Measurements from ENCODE around the gene ASB3. TPM values are rescaled to one million over a fixed set of nuclear protein-coding genes. Genes with fewer than 3 reads are reported as not detected.
"Not testable (repeated sequence)": the region's sequence is repeated elsewhere in the genome, so short reads cannot be mapped to it uniquely, and the experiment has no call there.

ASB3 gene
- total RNA-seq, 1 donor from 2014 or later: 17.6 TPM

GRCh38 chr2:53787614-53788289 is 999 bp upstream of the ASB3 start:
- DNase-seq (ENCODE audit: extremely low read depth, low read depth, low spot score): no peak

- DNase-seq (ENCODE audit: extremely low read depth, low read depth, low spot score): no peak
These were observed 425 bp downstream of the ASB3 start for GRCh38 chr2:53786352-53786704.

DNA sequence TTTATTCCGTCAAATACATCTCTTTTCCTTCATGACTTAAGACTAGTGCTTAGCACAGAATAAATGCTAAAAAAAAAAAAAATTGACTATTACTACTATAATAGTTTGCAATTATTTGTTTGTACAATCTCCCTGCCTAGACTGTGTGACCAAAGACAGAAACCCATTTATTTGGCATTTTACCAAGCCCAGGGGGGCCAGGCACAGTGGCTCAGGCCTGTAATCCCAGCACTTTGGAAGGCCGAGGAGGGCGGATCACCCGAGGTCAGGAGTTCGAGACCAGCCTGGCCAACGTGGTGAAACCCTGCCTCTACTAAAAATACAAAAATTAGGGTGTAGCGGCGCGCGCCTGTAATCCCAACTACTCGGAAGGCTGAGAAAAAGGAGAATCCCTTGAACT is 1.4 kb downstream of the ASB3 start:
- DNase-seq (ENCODE audit: extremely low read depth, low read depth, low spot score): no peak

DNA sequence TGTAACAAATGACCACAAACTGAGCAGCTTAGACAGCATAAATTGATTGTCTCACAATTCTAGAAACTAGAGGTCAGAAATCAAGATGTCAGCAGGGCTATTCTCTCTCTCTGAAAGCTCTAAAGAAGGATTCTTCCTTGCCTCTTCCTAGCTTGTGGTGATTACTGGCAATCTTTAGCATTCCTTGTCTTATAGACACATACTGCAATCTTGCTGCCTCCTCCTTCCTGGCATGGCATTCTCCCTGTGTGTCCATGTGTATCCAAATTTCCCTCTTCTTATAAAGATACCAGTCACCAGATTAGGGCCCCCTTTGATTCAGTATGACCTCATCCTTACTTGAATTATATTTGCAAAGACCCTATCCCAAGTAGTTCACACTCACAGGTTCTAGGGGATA is 2.3 kb downstream of the ASB3 start:
- no peak for DNase-seq (ENCODE audit: extremely low read depth, low read depth, low spot score)

- DNase-seq (ENCODE audit: extremely low read depth, low read depth, low spot score): no peak
These were observed 4.1 kb downstream of the ASB3 start for GRCh38 chr2:53782676-53783075.

DNA sequence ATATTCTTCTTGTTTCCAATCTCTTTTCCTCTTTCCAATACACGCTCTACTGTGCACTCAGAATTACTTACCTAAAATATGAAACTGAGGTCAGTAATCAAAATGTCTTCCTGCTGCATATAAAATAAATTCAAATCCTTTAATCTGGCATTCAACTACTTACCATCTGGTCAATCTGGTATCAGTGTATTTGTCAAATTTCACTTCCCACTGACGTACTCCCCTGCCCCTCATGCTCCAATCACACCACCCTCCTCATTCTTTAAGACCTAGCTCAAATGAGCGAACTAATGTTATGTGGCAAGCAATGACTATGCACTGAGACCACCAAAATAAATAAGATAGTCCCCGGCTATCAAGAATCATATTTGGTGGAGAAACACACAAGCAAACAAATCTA is 6.7 kb downstream of the ASB3 start:
- no peak for DNase-seq (ENCODE audit: extremely low read depth, low read depth, low spot score)

DNA sequence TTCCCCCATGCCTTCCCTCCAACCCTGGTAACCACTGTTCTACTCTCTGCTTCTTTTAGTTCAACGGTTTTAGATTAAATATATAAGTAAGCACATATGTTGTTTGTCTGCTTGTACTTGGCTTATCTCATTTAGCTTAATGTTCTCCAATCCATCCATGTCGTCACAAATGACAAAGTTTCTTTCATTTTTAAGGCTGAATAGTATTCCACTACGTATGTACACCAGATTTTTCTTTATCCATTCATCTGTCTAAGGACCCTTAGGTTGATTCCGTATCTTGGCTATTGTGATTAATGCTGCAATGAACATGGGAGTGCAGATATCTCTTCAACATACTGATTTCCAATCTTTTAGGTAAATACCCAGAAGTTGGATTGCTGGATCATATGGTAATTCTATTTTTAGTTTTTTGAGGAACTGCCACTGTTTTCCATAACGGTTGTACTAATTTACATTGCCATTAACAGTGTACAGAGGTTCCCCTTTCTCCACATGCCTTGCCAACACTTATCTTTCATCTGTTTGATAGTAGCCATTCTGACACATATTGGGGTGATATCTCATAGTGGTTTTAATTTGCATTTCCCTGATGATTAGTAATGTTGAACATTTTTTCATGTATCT is 8.1 kb downstream of the ASB3 start:
- no peak for DNase-seq (ENCODE audit: extremely low read depth, low read depth, low spot score)

DNA sequence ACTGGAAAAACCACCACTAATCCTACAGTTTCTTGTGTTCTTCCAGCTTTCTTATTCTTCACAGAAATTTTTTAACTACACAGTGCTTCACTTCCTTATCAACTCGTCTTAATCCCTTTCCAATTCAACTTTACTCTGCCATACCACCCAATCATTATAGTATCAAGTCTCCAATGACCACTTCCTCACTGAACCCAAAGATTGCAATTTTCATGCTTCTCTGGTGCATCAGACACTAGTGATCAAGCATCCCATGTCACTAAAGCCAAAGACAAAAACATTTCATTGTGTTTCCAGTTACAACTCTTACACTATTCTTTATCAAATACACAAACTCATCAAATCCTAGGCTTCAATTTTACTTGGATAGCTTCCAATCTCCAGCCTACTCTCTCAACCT is 9.6 kb downstream of the ASB3 start:
- DNase-seq (ENCODE audit: extremely low read depth, low read depth, low spot score): no peak

DNA sequence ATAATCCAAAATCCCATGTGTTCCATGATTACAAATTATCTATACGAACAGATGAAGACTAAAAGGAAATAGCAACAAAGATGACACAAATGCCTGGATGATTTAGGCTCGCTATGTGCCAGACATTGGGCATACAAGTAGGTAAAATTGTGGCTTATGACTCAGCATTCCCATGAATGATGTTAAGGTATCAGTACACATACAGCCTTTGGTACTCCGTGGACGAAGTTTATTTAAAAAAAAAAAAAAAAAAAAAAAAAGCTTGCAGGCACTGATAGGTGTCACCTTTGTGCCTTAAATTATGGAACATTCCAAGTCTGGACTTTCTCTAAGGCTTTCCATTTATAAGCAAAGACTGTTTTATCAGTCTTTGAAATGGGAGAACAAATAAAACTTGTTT is 16.5 kb downstream of the ASB3 start:
- no peak for DNase-seq (ENCODE audit: extremely low read depth, low read depth, low spot score)

GRCh38 chr2:53769318-53769945 is 17.3 kb downstream of the ASB3 start:
- DNase-seq (ENCODE audit: extremely low read depth, low read depth, low spot score): no peak

- DNase-seq (ENCODE audit: extremely low read depth, low read depth, low spot score): no peak
These were observed 18.6 kb downstream of the ASB3 start for GRCh38 chr2:53768242-53768542.

GRCh38 chr2:53767405-53768241 is 19.1 kb downstream of the ASB3 start, which contains the start of gene CHAC2:
CHAC2 (plus strand) TSS chr2:53767804; CDS start chr2:53767887, 83 bp downstream.
- peak; percentile 74 for DNase-seq (ENCODE audit: extremely low read depth, low read depth, low spot score)

DNA sequence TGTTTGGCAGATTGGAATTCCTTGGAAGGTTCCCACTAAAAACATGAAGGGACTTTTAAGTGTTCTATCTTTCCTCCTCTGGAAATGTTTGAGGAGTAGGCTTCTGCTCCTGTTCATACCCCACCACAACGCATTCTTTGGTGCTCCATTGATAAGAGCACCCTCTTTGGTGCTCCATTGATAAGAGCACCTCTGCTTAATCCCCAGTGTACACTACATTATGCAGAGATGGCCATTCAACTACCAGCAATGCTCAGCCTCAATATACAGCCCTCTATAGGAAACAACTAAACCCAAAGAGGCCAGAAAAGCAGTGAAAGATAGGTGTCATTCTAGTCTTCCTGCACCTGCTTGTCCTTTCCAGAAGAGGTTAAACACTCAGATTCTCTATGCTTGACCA is 21.0 kb downstream of the ASB3 start:
- DNase-seq (ENCODE audit: extremely low read depth, low read depth, low spot score): no peak

- DNase-seq (ENCODE audit: extremely low read depth, low read depth, low spot score): not testable (repeated sequence)
These were observed 29.5 kb downstream of the ASB3 start for GRCh38 chr2:53757206-53757605.

DNA sequence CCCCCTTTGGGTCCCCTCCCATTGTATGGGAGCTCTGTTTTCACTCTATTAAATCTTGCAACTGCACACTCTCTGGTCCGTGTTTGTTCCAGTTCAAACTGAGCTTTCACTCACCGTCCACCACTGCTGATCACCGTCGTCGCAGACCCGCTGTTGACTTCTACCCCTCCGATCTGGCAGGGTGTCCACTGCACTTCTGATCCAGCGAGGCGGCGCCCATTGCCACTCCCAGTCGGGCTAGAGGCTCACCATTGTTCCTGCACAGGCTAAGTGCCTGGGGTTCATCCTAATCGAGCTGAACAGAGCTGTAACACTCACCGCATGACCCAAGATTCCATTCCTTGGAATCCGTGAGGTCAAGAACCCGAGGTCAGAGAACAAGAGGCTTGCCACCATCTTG is 30.1 kb downstream of the ASB3 start:
- no peak for DNase-seq (ENCODE audit: extremely low read depth, low read depth, low spot score)

DNA sequence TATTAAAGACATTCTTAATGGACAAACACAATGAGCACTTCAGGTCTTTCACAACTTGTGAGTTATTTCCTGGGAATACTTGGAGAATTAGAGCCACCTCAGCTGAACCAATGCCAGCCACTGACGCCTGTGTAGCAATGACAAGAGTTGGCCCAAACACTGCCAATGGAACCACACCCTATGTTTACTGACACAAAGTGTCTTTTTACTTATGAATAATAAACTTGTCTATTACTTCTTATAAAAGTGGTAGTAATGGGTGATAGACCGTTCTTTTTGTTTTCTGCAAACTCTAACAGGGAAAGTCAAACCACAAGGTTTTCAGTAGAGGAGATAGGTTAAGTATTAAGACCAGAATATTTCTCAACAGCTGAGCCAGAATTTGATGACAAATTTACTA is 31.6 kb downstream of the ASB3 start:
- no peak for DNase-seq (ENCODE audit: extremely low read depth, low read depth, low spot score)

- no peak for DNase-seq (ENCODE audit: extremely low read depth, low read depth, low spot score)
These were observed 33.7 kb downstream of the ASB3 start for GRCh38 chr2:53753041-53753440.

DNA sequence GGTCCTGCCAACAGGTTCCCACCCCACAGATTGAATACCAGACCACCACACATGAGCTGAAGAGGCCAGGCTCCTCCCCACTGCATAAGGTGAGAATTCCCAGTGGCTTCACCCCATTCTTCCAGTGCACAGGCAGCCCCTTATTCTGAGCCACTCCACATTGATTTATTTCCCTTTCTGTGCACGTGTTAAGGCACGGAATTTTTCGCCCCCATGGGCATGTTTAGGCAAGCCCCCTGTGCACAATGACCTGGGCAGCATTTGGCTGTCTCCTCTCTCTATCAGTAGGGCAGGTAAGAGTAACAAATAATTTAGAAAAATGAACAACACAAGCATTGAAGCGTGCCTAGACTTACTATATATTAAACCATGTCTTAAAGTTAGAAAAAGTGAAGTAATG is 34.4 kb downstream of the ASB3 start:
- DNase-seq (ENCODE audit: extremely low read depth, low read depth, low spot score): no peak

DNA sequence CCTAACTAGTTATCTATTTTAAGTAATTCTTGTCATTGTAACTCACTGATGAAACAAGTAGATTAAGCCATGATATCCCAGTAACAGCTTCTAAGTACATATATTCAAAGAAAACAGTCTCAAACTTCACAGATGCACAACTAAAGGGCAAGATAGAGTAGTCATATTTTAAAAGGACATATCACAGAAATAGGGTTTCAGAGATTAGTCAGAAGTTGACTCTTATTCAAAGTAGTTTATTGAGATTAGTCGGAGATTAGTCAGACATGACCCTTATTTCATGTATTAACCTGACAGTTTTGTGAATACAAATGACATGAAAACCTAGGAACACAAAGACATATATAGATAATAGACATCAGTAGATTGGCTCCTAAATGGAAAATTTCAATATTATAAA is 35.0 kb downstream of the ASB3 start:
- DNase-seq (ENCODE audit: extremely low read depth, low read depth, low spot score): no peak

DNA sequence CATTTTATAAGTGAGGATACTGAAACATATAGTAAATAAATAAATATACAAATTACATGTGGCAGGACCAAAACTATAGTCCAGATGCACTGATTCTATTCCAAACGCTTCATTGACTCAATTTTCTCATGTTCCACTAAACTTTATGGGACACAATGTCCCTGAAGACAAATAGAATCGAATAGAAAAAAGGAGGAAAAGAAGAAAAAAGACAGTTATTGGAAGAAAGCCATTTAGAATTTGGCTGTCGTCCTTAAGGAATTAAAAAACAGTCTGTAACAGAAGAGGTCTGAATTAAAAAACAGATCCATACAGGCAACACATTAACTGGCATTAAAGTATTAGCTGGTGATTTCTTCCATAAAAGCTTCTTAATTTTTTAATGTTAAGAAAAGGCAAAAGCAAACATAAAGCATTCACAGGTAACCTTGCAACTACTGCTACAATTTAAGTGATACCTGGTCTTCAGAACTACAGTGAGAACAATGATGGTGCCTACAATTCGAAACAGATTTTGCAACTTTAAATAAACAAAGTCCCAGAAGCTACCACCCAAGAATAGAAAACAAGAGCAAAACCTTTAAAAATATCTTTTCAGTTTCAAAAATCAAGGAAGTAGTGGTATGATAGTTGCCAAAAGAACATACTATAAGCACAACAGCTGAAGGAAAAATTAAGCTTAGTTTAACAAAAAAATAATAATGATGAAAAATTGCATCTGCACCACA is 36.5 kb downstream of the ASB3 start:
- no peak for DNase-seq (ENCODE audit: extremely low read depth, low read depth, low spot score)
